B cell (primary cell): Measurements from ENCODE around the gene JPT1. TPM values are rescaled to one million over a fixed set of nuclear protein-coding genes. Genes with fewer than 3 reads are reported as not detected.

Experiments
- ATAC-seq: fragments of 200-7000 bp; cut with Tn5 transposase; one replicate; pipeline ENCODE4 v1.10.0; 2021; ENCODE audit warnings: low read depth, mild to moderate bottlenecking, moderate number of reproducible peaks, moderate library complexity
- CTCF ChIA-PET: fragments of 350-600 bp; sonication (Branson Sonifier 250); formaldehyde crosslinking; loops from one replicate; lab custom pipeline; 2021; ENCODE audit warnings: antibody characterized with exemption, inconsistent platforms; lab: Charles Lee
- POLR2A ChIA-PET: fragments of 350-600 bp; sonication (Branson Sonifier 250); formaldehyde crosslinking; loops from one replicate; lab custom pipeline; 2021; ENCODE audit warnings: antibody characterized with exemption; lab: Charles Lee
- DNase-seq: peaks from one replicate; pipeline ENCODE4 v3.0.0; 2013
- H2AFZ ChIP-seq: 2 replicates; pipeline ENCODE4 v1.6.1; 2012; ENCODE audit warnings: mild to moderate bottlenecking, low read depth, low read length; ENCODE audit not compliant: insufficient read depth, poor library complexity, severe bottlenecking
- H3K27ac ChIP-seq, 2 donors: 1 replicate in 1 of 2; 2 replicates in 1 of 2; pipeline ENCODE4 v1.5.1; 2012 to 2013; ENCODE audit warnings: low read length in 2 of 2, mild to moderate bottlenecking in 2 of 2, moderate library complexity in 1 of 2
- H3K27me3 ChIP-seq, 4 experiments: fragments of 200-600 bp in 1 of 4; sonication (generic) in 1 of 4; replicated peaks in 1 of 4; 1 replicate in 2 of 4; 2 replicates in 2 of 4; pipeline versions ENCODE4 v1.6.1 to v1.7.0; 2013 to 2016; ENCODE audit warnings: low read length in 3 of 4, mild to moderate bottlenecking in 2 of 4, mixed read lengths in 1 of 4, moderate library complexity in 1 of 4; ENCODE audit not compliant: insufficient read depth in 4 of 4, control insufficient read depth in 3 of 4; ENCODE audit errors: control extremely low read depth in 1 of 4
- H3K36me3 ChIP-seq, 2 experiments: replicated peaks in 1 of 2; 1 replicate in 1 of 2; 2 replicates in 1 of 2; pipeline versions ENCODE4 v1.6.1 to v1.7.1; 2013; ENCODE audit warnings: low read length in 1 of 2; ENCODE audit not compliant: insufficient read depth in 2 of 2, control insufficient read depth in 1 of 2; ENCODE audit errors: control extremely low read depth in 1 of 2, extremely low read depth in 1 of 2
- H3K4me1 ChIP-seq, 2 donors: fragments of 200-600 bp in 1 of 2; sonication (generic) in 1 of 2; 1 replicate in 1 of 2; 2 replicates in 1 of 2; pipeline versions ENCODE4 v1.5.1 to v1.6.1; 2013 to 2017; ENCODE audit warnings: low read length in 2 of 2; ENCODE audit not compliant: control insufficient read depth in 2 of 2, insufficient read depth in 2 of 2
- H3K4me2 ChIP-seq: replicated peaks from 2 replicates; pipeline ENCODE3; 2012; ENCODE audit warnings: mild to moderate bottlenecking, low read depth, low read length; ENCODE audit not compliant: poor library complexity, severe bottlenecking
- H3K4me3 ChIP-seq, 5 experiments: fragments of 200-600 bp in 1 of 5; sonication (generic) in 1 of 5; 1 replicate in 3 of 5; 2 replicates in 2 of 5; pipeline versions ENCODE4 v1.5.1 to v1.7.0; 2011 to 2016; ENCODE audit warnings: low read length in 4 of 5, mild to moderate bottlenecking in 4 of 5, low read depth in 2 of 5, control low read depth in 1 of 5, moderate library complexity in 1 of 5; ENCODE audit not compliant: insufficient read depth in 1 of 5; ENCODE audit errors: control extremely low read depth in 1 of 5, extremely low read depth in 1 of 5
- H3K79me2 ChIP-seq: fragments of 200-600 bp; sonication (generic); one replicate; pipeline ENCODE4 v1.6.0; 2016; ENCODE audit warnings: low read length; ENCODE audit not compliant: control insufficient read depth, insufficient read depth
- H3K9ac ChIP-seq: fragments of 200-600 bp; sonication (generic); 2 replicates; pipeline ENCODE4 v1.6.1; 2017; ENCODE audit warnings: mild to moderate bottlenecking, low read length, moderate library complexity
- H3K9me3 ChIP-seq, 3 donors: one replicate each; pipeline versions ENCODE4 v1.6.1 to v1.7.1; 2013; ENCODE audit warnings: low read length in 2 of 3; ENCODE audit not compliant: control insufficient read depth in 2 of 3, insufficient read depth in 1 of 3; ENCODE audit errors: control extremely low read depth in 1 of 3
- H4K20me1 ChIP-seq: 2 replicates; pipeline ENCODE4 v1.6.0; 2012; ENCODE audit warnings: mild to moderate bottlenecking, low read length; ENCODE audit not compliant: insufficient read depth, control insufficient read depth, poor library complexity, severe bottlenecking
- H3K27ac Mint-ChIP-seq: one replicate; pipeline ENCODE4 v1.8.0; 2021; ENCODE audit warnings: mixed read lengths
- H3K27me3 Mint-ChIP-seq: one replicate; pipeline ENCODE4 v1.8.0; 2021; ENCODE audit warnings: mixed read lengths
- H3K4me1 Mint-ChIP-seq: one replicate; pipeline ENCODE4 v1.8.0; 2021; ENCODE audit warnings: mixed read lengths
- H3K4me3 Mint-ChIP-seq: one replicate; pipeline ENCODE4 v1.8.0; 2021; ENCODE audit warnings: mixed read lengths
- H3K9me3 Mint-ChIP-seq: one replicate; pipeline ENCODE4 v1.8.0; 2022; ENCODE audit warnings: mixed read lengths; ENCODE audit not compliant: insufficient read depth
- CTCF ChIP-seq: fragments of 200-600 bp; IDR thresholded peaks from one replicate; pipeline ENCODE4 v1.8.0; 2022; ENCODE audit warnings: antibody characterized with exemption, mild to moderate bottlenecking
- EZH2 ChIP-seq: IDR thresholded peaks from 2 replicates; pipeline ENCODE4 v1.6.1; 2012; ENCODE audit warnings: borderline replicate concordance, low read depth, mild to moderate bottlenecking, moderate library complexity, low read length; ENCODE audit not compliant: insufficient read depth, poor library complexity, severe bottlenecking
- WGBS: methylation state at CpG from one replicate; pipeline ENCODE4 v1.1.5; 2013; ENCODE audit warnings: missing lambda C conversion rate; ENCODE audit not compliant: insufficient coverage; 5-methylcytosine and 5-hydroxymethylcytosine counted together
- intact Hi-C: fragments of 100-400 bp; cut with micrococcal nuclease; formaldehyde crosslinking; loops from one replicate; pipeline ENCODE4 v1.10.0; 2022
- polyA minus RNA-seq: library from RNA; depleted of rRNA, polyadenylated mRNA; stranded (reverse); fragments of >200 nt; gene quantifications from 2 replicates; pipeline ENCODE4 v1.2.3, GENCODE V29; 2012
- polyA plus RNA-seq: library from polyadenylated mRNA; depleted of rRNA; stranded (reverse); fragments of >200 nt; gene quantifications from 2 replicates; pipeline ENCODE4 v1.2.3, GENCODE V29; 2012
- total RNA-seq, 2 donors: library from RNA; stranded (reverse); fragments of 120-200 nt in 1 of 2; gene quantifications; 1 replicate in 1 of 2; 2 replicates in 1 of 2; pipeline versions ENCODE4 v1.2.3 to v1.2.4, GENCODE V29; 2013 to 2022

Gene JPT1
- total RNA-seq (37.6 and 37.8 TPM in 2 replicates), polyA plus RNA-seq (34.8 and 39.7 TPM in 2 replicates), polyA minus RNA-seq (22.6 and 24.2 TPM in 2 replicates)
- 43.6 TPM for total RNA-seq (2013)

DNA sequence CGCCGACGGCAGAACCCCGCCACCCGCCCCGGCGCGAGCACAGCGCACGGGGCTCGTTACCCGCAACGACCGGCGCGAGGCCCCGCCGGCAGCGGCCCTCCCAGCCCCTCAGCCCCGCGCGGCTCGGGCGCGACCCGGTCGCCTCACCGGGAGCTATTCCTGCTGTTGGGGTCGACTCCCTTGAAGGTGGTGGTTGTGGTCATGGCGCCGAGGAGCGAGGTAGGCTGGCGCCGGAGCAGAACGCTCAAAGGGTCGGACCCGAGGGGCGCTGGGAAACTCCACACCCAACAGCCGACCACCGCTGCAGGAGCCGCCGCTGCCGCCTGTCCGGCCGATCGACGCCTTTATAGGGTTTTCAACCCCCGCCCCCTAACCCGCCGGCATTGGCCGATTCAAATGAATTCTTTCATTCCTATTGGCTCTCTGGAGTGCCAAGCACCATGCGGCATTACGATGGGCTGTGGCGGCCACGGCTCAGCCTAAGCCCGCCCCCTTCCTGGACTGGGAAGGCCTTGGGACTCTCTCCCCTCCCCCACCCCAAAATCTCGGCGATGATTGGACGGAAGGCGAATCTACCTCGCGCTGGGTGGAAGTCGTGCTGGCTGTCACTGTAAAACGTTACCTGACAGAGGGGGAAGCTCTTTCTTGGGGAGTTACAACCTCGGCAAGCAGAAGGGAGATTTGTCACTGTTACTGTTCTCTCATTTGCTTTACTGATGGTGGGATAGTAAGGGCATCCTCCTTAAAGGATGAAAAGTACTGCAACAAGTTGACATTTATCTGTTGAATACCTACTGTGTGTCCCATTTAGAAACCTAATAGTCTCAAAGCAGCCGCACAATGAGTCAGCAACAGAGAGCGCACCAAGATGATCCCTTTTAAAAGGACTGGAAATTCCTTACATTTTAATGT is at the start of gene JPT1:
Gene JPT1 (minus strand): TSS at position 318 of the 912 bp plus-strand sequence. CDS start 115 bp downstream, at position 203.
- H3K27me3 Mint-ChIP-seq, result no peaks in the 10 kb centered on the region
- POLR2A ChIA-PET, result interaction anchor here (0.6 to 1.5 kb wide), 2 partner anchors 40 to 132 kb away, joined by 3 to 4 read pairs; no protein-coding TSS in a partner anchor

GRCh38 chr17:75199886-75200618 is 45.7 kb upstream of the JPT1 start:
- Histone ChIP-seq H3K9me3 (no peaks in the 10 kb centered on the region), H3K79me2 (peaks cover 9% of the 10 kb centered on the region), H3K9ac (no peak overlapping the region), H3K27me3 (no peaks in the 10 kb centered on the region), H3K36me3 (no peaks in the 10 kb centered on the region), H3K27ac (no peak overlapping the region), H3K4me2 (no peak overlapping the region), H4K20me1 (no peaks in the 10 kb centered on the region), H3K4me1 (peaks cover 0 to 7% of the 10 kb centered on the region in 2 donors), H3K4me3 (no peak overlapping the region), H2AFZ (no peak overlapping the region)
- WGBS, result 100% methylated on average over 3 of the region's 6 CpGs
- Mint-ChIP-seq H3K27ac (no peak overlapping the region), H3K4me1 (peaks cover 8% of the 10 kb centered on the region), H3K9me3 (no peaks in the 10 kb centered on the region), H3K27me3 (no peaks in the 10 kb centered on the region), H3K4me3 (no peak overlapping the region)
- ChIA-PET POLR2A (no interaction called here), CTCF (interaction anchor here (0.8 to 8.7 kb wide), 10 partner anchors 12 to 238 kb away, joined by 3 to 249 read pairs (median 7); partner anchors contain the start of genes ARMC7, GGA3, HID1 and MRPS7)
- DNase-seq (no peak), ATAC-seq (no peak)
- TF ChIP-seq EZH2 (no peak), CTCF (no peak)
- intact Hi-C loops, result loop anchor here (10.0 kb wide), 1 partner anchor 155 kb away; the partner anchor contains the start of genes ATP5PD and KCTD2

More for the DNA sequence above, at the start of gene JPT1:
- peak within 1 kb of the TSS; percentile 75 for H2AFZ ChIP-seq
- intact Hi-C loops, result loop anchor here (1.0 to 2.0 kb wide), 6 partner anchors 17 to 108 kb away; partner anchors contain the start of genes ARMC7, ATP5PD, KCTD2 and NT5C
- peak within 1 kb of the TSS; percentile 99 for H3K4me2 ChIP-seq
- peaks cover 15 to 27% of the 10 kb centered on the region in 2 donors for H3K4me1 ChIP-seq
- Mint-ChIP-seq H3K4me1 (peaks cover 30% of the 10 kb centered on the region), H3K27ac (peak within 1 kb of the TSS; percentile 89), H3K9me3 (no peaks in the 10 kb centered on the region), H3K4me3 (peak within 1 kb of the TSS; percentile 95)
- peaks cover 8% of the 10 kb centered on the region for H4K20me1 ChIP-seq
- H3K9me3 ChIP-seq, result no peaks in the 10 kb centered on the region
- CTCF ChIA-PET, result interaction anchor here (0.6 to 1.5 kb wide), 5 partner anchors 19 to 40 kb away, joined by 3 to 14 read pairs (median 4); partner anchors contain the start of gene NT5C
- DNase-seq, result peak; percentile 98
- no peaks in the 10 kb centered on the region for H3K36me3 ChIP-seq
- TF ChIP-seq EZH2, result no peak
- under 1% methylated on average over 59 of the region's 67 CpGs for WGBS
- H3K27ac ChIP-seq, result peak within 1 kb of the TSS; percentile 2 to 65
- no peaks in the 10 kb centered on the region for H3K27me3 ChIP-seq
- peak within 1 kb of the TSS; percentile 80 for H3K9ac ChIP-seq
- H3K79me2 ChIP-seq, result peaks cover 41% of the 10 kb centered on the region
- H3K4me3 ChIP-seq, result peak within 1 kb of the TSS; percentile 69 to 83 (median 74)
- peak; percentile 97 for ATAC-seq
